Thoracic aorta (tissue), 2 donors: ENCODE data around the gene SH3GL3. TPM values are rescaled to one million over a fixed set of nuclear protein-coding genes. Genes with fewer than 3 reads are reported as not detected.

Experiments
- ATAC-seq: fragments of 150-250 bp; one replicate; pipeline ENCODE4 v1.8.0; 2017; ENCODE audit warnings: low read depth; ENCODE audit not compliant: insufficient number of reproducible peaks, low FRiP score
- DNase-seq: peaks from one replicate; pipeline ENCODE4 v3.0.0-alpha.2; 2020; ENCODE audit warnings: low spot score
- H3K27ac ChIP-seq, 2 donors: fragments of 200-600 bp; sonication (generic); 1 replicate in 1 of 2; 2 replicates in 1 of 2; pipeline ENCODE4 v1.5.1; 2016; ENCODE audit warnings: mild to moderate bottlenecking in 2 of 2, moderate library complexity in 2 of 2
- H3K27me3 ChIP-seq: fragments of 200-600 bp; sonication (generic); replicated peaks from 2 replicates; pipeline ENCODE4 v1.6.0; 2016; ENCODE audit warnings: mild to moderate bottlenecking; ENCODE audit not compliant: insufficient read depth
- H3K36me3 ChIP-seq: fragments of 200-600 bp; sonication (generic); one replicate; pipeline ENCODE4 v1.5.1; 2016
- H3K4me1 ChIP-seq, 2 donors: fragments of 200-600 bp; sonication (generic); 1 replicate in 1 of 2; 2 replicates in 1 of 2; pipeline versions ENCODE4 v1.5.1 to v1.6.0; 2016; ENCODE audit warnings: low read depth in 2 of 2, mild to moderate bottlenecking in 1 of 2; ENCODE audit not compliant: control insufficient read depth in 1 of 2
- H3K4me3 ChIP-seq: fragments of 200-600 bp; sonication (generic); 2 replicates; pipeline ENCODE4 v1.5.1; 2016; ENCODE audit warnings: mild to moderate bottlenecking
- H3K9me3 ChIP-seq: fragments of 200-600 bp; sonication (generic); 2 replicates; pipeline ENCODE4 v1.5.1; 2016
- CTCF ChIP-seq: fragments of 200-600 bp; sonication (generic); IDR thresholded peaks from one replicate; pipeline ENCODE4 v1.5.1; 2019; ENCODE audit warnings: antibody characterized with exemption
- total RNA-seq, 2 donors: library from RNA; depleted of rRNA; stranded (reverse); fragments of >200 nt; gene quantifications; one replicate each; pipeline versions ENCODE4 v1.1.0 to v1.2.3, GENCODE V29; 2016

The SH3GL3 gene
- total RNA-seq, 2 donors from 2014 or later = 4.9 TPM; not detected in 1

DNA sequence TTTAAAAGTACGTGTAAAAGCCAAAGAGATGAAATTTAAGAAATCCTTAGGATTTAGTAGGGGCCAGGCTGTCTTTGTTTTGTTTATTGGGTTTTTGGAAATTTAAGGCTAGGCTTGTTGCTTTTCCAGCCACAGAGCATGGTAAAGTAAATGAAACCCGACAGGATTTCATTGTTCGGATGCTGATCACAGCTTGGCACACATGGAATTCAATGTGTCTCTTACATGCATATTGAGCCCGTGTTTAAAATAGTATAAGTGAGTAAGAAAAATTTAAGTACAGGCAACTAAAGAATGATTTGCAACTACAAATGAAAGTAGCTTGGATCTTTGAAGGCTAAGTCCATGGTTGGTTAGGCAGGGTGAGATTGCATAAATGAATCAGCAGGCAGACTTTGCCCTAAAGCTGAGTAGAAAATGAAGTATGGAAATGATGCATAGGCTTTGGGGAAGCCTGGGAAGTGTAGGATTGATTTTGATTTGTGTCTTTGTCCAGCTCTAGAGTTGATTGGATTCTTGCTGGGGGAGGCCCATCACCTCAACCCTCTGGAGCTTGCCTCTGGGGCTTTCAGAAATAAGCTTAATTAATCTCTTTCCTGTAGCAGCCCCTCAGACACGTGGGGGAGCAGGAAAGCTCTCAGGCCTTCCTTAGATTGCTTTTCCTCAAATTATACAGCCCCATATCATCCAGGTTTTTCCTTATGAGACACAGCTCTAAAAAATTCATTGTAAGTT lies 138.6 kb downstream of the SH3GL3 start:
- Histone ChIP-seq H3K9me3 (no peaks in the 10 kb centered on the region), H3K27me3 (no peaks in the 10 kb centered on the region), H3K27ac (no peak overlapping the region), H3K4me1 (no peaks in the 10 kb centered on the region), H3K4me3 (no peak overlapping the region), H3K36me3 (no peaks in the 10 kb centered on the region)
- no peak for TF ChIP-seq CTCF
- ATAC-seq (no peak), DNase-seq (no peak)

GRCh38 chr15:83587091-83587490 lies 139.9 kb downstream of the SH3GL3 start:
- no peak for ATAC-seq
- H3K9me3 ChIP-seq = no peaks in the 10 kb centered on the region
- TF ChIP-seq CTCF = no peak

GRCh38 chr15:83588441-83588840 lies 141.3 kb downstream of the SH3GL3 start:
- Histone ChIP-seq H3K4me3 (no peak overlapping the region), H3K4me1 (no peaks in the 10 kb centered on the region), H3K27ac (no peak overlapping the region), H3K27me3 (no peaks in the 10 kb centered on the region), H3K9me3 (no peaks in the 10 kb centered on the region), H3K36me3 (no peaks in the 10 kb centered on the region)
- DNase-seq (no peak), ATAC-seq (no peak)
- no peak for TF ChIP-seq CTCF

More at GRCh38 chr15:83587091-83587490, 139.9 kb downstream of the SH3GL3 start:
- Histone ChIP-seq H3K27me3 (no peaks in the 10 kb centered on the region), H3K27ac (no peak overlapping the region), H3K4me3 (no peak overlapping the region), H3K4me1 (no peaks in the 10 kb centered on the region), H3K36me3 (no peaks in the 10 kb centered on the region)
- DNase-seq = no peak

GRCh38 chr15:83592370-83593040 lies 145.4 kb downstream of the SH3GL3 start:
- no peaks in the 10 kb centered on the region for H3K9me3 ChIP-seq
- no peak for TF ChIP-seq CTCF
- no peak for DNase-seq
- H3K4me1 ChIP-seq = no peaks in the 10 kb centered on the region
- H3K4me3 ChIP-seq = no peak overlapping the region
- H3K27me3 ChIP-seq = no peaks in the 10 kb centered on the region
- ATAC-seq = no peak
- no peak overlapping the region for H3K27ac ChIP-seq
- H3K36me3 ChIP-seq = no peaks in the 10 kb centered on the region

- H3K27ac ChIP-seq = no peak overlapping the region
- no peak for ATAC-seq
These were observed 148.1 kb downstream of the SH3GL3 start for GRCh38 chr15:83595191-83595590.

More at GRCh38 chr15:83595191-83595590, 148.1 kb downstream of the SH3GL3 start:
- DNase-seq = no peak
- H3K27me3 ChIP-seq = no peaks in the 10 kb centered on the region
- no peaks in the 10 kb centered on the region for H3K9me3 ChIP-seq
- TF ChIP-seq CTCF = no peak
- H3K4me3 ChIP-seq = no peak overlapping the region
- no peaks in the 10 kb centered on the region for H3K36me3 ChIP-seq
- no peaks in the 10 kb centered on the region for H3K4me1 ChIP-seq
